Fibroblast of skin of right biceps (primary cell): ENCODE measurements around the gene MRPS17.
A peak's percentile ranks its signal among the peaks of the same experiment; 100 is the strongest.
"Not testable (repeated sequence)": the region's sequence is repeated elsewhere in the genome, so short reads cannot be mapped to it uniquely, and the experiment has no call there.

ENCODE experiments used
- DNase-seq: peaks from one replicate; pipeline ENCODE4 v3.0.0-alpha.2; 2013

The MRPS17 gene

DNA sequence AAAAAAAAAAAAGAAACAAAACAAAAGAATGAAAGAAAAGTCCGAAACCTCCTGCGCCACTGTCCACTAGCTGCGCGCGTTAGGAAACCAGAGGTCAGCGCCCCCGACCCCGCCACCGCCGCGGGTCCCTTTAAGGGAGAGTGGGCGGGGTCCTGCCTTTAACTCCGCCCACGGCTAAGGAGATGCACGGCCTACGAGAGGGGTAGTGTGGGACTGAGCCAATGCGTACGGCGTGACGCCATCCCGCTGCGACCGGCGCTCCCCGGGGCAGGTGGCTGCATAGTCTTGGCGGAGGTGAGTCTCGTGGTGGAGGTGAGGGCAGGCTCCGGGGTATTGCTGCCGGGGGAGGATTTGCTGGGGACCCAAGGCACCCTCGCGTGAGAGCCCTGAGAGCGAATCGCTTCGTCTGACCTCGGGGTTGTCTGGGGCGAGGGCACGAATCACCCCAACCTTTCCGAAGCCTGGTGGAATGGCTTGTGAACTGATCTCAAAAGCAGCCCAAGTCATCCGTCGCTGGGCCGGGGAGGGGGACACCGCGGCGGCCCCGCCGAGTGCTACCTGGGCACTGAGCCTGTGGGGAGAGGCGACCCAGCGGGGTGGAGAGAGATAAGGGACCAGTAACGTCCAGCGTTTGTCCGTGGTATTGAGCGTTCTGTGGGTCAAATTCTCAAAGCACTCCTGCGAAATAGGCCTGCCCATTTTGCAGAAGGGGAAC, at the start of gene MRPS17:
TSS of gene MRPS17 (plus strand) at position 241 of the 715 bp plus-strand sequence. CDS start 1,319 bp downstream, outside the sequence.
- peak; percentile 82 for DNase-seq

- DNase-seq: no peak
Observed at GRCh38 chr7:55903985-55904759, 47.5 kb upstream of the MRPS17 start.

GRCh38 chr7:55912748-55913158, 38.9 kb upstream of the MRPS17 start:
- DNase-seq: no peak

- no peak for DNase-seq
Observed at GRCh38 chr7:55917771-55918170, 33.9 kb upstream of the MRPS17 start.

GRCh38 chr7:55928006-55928767, 23.5 kb upstream of the MRPS17 start:
- DNase-seq: no peak

DNA sequence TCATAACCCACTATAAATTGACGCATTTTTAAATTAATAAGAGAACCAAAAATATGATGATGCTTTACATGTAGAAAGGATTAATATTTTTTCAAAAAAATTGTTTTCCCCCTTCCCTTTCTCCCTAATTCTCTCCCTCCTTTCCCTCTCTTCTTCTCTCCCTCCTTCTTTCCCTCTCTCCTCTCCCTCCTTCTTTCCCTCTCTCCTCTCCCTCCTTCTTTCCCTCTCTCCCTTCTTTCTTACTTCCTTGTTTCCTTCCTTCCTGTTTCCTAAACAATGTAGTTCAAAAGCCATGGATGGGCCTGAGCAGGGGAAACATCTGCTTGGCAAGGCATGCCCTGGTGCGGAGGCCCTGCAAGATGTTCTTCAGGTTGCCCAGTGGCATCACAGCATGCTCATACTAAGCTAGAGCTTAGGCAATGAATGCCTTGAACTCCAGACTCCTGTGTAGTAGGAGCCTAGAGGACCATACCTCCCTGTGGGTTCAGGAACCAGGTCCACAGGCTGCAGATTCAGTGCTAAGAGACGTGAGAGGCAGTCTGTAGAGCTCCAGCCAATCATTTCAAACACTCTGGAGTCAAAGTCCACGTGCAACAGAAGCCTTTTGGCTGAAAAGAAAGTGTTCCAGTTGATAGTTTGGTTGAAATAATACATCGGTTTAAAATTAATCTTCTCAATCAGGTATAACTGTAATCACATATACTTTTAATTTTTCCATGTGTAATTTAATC, 20.1 kb upstream of the MRPS17 start:
- no peak for DNase-seq

DNA sequence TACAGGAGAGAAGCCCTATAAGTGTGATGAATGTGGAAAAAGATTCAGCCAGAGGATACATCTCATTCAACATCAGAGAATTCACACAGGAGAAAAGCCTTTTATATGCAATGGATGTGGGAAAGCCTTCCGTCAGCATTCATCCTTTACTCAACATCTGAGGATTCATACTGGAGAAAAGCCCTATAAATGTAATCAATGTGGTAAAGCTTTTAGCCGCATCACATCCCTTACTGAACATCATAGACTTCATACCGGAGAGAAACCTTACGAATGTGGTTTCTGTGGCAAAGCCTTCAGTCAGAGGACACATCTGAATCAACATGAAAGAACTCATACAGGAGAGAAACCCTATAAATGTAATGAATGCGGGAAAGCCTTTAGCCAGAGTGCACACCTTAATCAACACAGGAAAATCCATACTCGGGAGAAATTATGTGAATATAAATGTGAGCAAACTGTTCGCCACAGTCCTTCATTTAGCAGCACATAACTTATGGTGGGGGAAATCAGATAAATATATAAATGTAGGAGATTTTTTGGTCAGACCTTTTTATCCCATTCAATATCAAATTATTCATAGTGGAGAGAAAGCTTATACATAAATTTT, 12.1 kb upstream of the MRPS17 start:
- DNase-seq: no peak

DNA sequence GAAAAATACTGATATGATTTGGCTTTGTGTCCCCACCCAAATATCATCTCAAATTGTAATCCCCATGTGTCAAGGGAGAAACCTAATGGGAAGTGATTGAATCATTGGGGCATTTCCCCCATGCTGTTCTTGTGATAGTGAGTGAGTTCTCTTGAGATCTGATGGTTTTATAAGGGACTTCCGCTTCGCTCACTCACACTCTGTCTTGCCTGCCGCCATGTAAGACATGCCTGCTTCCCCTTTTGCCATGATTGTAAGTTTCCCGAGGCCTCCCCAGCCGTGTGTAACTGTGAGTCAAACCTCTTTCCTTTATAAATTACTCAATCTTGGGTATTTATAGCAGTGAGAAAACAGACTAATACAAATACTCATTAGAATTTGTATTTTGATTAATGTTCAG, 5.1 kb upstream of the MRPS17 start:
- DNase-seq: no peak

- not testable (repeated sequence) for DNase-seq
Observed at GRCh38 chr7:55952352-55952671, 635 bp downstream of the MRPS17 start.

- DNase-seq: no peak
Observed at GRCh38 chr7:55953707-55954475, 2.2 kb downstream of the MRPS17 start.

DNA sequence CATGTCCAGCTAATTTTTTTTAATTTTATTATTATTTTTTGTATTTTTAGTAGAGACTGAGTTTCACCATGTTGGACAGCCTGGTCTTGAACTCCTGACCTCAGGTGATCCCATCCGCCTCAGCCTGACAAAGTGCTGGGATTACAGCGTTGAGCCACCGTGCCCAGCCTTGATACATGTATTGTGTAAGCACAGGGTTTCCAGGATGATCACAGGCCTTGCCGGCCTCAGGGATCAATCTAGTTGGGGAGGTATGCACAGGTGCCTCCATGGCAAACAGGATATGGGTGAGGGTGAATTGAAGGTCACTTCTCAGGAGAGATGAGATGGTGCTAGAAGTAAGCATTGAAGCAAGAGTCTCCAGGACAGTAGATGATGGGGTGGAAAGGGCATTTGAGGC, 5.5 kb downstream of the MRPS17 start:
- DNase-seq: no peak

DNA sequence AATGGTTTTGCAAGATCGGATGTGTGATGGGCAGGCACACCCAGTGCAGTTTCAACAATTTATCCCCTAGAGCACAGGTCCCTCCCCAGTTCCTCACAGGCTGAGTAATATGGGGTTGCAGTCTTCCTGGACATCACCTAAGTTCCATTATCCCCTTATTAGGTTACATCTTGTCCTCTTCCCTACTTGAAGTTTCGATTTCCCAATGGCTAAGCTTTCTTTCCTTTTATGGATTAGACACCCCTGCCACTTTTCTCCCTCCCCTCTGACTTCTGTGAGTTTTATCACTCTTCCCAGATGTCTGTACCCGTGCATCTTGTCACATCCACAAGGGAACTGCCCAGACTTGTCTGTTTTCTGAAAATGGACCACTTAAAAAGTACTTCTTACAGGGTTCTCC, 10.3 kb downstream of the MRPS17 start:
- peak; percentile 20 for DNase-seq

GRCh38 chr7:55963584-55964168, 12.0 kb downstream of the MRPS17 start:
- no peak for DNase-seq

DNA sequence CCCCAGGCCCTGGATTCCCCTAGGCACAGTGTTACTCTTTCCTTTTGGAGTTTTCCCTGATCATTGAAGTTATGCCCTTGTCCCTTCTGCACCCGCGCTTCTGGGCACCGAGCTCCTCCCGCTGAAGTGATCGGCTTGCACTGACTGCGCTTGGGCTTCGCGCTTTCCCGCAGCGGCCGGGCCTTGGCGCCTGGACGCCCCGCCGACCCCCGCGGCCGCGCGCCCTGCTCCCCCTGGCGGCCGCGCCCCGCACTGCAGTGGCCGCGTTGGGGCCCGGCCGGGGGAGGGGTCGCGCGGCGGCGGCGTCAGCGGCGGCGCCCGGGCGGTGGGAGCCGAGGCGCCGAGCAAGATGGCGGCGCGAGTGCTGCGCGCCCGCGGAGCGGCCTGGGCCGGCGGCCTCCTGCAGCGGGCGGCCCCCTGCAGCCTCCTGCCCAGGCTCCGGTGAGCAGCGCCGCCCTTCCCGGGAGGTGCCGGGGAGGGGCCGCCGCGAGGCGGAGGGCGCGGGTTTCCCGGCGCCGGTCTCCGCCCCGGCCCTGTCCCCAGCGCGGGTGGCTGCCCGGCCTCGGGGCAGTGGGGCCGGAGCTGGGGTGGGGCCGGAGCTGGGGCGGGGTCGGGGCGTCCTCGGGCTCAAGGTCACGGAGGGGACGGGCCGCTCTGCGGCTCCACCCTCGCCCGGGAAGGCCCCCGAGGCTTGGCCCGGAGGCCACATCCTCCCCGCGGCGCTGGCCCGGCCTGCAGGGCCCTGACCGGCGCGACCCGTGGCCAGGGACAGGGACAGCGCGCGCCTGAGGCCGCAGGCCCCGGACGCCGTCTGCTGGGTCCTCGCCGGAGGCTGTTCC, 12.8 kb downstream of the MRPS17 start, which contains the start of gene NIPSNAP2:
TSS of gene NIPSNAP2 (plus strand) at position 325 of the 839 bp plus-strand sequence. CDS start at position 350, 25 bp downstream.
- DNase-seq: peak; percentile 65

- DNase-seq: no peak
Observed at GRCh38 chr7:55965100-55965470, 13.4 kb downstream of the MRPS17 start.

- DNase-seq: peak; percentile 82
Observed at GRCh38 chr7:55965805-55966421, 14.2 kb downstream of the MRPS17 start.

- DNase-seq: no peak
Observed at GRCh38 chr7:55966851-55967250, 15.2 kb downstream of the MRPS17 start.

DNA sequence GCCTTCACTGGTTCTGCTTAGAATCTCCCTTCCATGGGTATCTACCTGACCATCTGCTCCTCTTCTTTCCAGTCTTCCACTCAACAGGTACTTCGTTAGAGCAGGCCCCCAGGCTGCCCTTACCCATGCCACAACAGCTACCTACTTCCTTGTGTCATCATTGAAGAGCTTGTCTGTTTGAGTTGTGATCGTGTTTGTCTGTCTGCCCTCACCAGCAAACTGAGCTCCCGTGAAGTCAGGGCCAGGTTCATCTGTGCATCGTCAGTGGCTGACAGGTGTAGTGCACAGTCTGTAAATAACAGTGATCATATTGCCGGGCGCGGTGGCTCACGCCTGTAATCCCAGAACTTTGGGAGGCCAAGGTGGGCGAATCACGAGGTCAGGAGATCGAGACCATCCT, 17.7 kb downstream of the MRPS17 start:
- no peak for DNase-seq

DNA sequence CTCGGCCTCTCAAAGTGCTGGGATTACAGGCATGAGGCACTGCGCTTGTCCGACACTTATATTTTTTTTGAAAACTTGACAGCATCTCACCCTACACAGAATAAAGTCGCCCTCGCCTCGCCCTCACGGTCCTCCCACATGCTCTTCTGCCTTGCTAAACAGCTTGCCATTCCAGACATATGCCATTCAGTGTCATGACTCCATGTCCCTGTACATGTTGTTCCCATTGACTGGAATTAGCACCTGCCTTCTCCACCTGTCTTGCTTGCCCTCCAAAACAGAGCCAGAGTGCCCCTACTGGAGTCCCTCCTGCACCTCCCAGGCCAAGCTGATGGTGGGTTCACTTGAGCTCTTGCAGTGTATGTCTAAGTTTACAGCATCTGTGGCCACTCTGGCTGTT, 18.9 kb downstream of the MRPS17 start:
- no peak for DNase-seq

DNA sequence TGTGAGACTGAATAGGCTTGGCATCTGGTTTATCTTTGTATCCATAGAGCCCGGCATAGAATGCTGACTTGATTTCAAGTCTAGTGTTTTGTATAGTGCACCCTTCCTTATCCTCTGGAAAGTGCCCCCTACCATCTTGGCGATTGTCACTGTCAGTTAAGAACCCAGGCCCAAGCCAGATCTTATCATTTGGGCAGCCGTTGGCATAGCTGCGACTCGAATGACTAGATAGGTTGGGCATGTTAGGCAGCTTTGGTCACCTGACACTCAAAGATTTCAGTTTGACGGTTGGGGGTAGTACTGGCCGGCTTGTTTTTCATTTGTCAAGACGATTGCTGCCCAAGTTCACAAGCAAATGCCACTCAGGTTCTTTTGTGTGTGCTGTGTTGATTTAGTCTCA, 19.3 kb downstream of the MRPS17 start:
- DNase-seq: no peak
